ENCODE results near the gene SMCO3.
A peak's percentile ranks its signal among the peaks of the same experiment; 100 is the strongest.
"Not testable (repeated sequence)": the region's sequence is repeated elsewhere in the genome, so short reads cannot be mapped to it uniquely, and the experiment has no call there.

The SMCO3 gene

DNA sequence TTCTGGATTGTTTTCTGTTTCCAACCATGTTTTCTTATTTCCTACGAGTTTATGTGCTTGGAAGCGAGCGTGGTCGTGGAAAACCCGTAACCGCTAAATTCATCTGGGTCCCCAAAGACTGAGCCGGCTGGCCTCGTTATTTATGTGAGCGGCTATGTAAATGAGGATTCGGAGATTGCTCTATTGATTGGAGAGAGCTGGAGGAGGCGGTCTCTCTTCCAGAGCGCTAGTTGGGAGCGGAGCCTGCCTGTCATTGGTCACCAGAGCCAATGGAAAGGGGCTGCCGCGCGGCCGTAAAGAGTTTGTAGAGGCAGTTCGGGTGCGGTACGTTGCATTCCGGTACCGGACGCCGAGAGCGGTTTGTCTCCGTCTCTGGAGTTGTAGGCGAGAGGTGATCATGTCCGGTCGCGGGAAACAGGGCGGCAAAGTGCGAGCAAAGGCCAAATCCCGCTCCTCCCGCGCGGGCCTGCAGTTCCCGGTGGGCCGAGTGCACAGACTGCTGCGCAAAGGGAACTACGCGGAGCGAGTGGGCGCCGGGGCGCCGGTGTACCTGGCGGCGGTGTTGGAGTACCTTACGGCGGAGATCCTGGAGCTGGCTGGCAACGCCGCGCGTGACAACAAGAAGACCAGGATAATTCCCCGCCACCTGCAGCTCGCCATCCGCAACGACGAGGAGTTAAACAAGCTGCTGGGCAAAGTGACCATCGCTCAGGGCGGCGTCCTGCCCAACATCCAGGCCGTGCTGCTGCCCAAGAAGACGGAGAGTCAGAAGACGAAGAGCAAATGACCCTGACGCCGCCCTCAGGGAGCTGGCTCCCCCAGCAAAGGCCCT, 39.7 kb downstream of the SMCO3 start:
- peak; percentile 96 for DNase-seq

DNA sequence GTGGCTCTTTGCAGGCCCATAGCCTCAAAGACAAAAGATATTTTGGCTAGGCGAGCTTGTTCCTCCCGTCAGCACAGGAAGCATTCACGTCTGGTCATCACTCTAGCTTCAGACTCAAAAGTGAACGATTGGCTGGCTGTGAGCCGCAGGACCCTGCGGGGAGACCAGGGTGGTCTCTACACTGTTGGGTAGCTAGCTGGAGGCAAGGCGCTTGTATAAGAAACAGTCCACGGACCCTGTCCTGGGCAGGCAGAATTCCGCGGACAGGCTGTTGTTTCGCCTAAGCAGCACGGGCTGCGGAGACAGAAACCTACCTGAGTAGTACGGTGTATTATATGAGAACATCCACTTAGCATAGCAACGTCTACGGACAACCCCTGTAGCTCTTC, 40.3 kb downstream of the SMCO3 start:
- no peak for DNase-seq

DNA sequence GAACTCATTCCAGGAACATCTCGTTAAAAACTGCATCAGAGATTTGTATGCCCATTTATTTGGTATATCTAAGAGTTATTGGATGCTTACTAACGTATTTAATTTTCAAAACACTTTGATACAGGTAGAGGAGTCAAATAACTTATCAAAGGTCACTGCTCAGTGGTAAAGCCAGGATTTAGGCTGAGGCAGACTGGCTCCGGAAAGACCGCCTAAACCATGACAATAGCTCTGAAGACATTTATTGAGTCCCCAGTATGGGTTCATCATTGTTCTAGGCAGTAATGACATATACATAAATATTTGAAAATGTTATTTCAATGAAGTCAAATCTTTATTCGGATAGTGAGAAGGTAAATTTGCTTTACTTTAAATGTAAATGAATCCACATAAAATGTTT, 41.0 kb downstream of the SMCO3 start:
- DNase-seq: no peak

- DNase-seq: no peak
These were observed 42.3 kb downstream of the SMCO3 start for GRCh38 chr12:14771651-14772137.

- DNase-seq: peak; percentile 93
These were observed 43.2 kb downstream of the SMCO3 start for GRCh38 chr12:14770496-14771461.

DNA sequence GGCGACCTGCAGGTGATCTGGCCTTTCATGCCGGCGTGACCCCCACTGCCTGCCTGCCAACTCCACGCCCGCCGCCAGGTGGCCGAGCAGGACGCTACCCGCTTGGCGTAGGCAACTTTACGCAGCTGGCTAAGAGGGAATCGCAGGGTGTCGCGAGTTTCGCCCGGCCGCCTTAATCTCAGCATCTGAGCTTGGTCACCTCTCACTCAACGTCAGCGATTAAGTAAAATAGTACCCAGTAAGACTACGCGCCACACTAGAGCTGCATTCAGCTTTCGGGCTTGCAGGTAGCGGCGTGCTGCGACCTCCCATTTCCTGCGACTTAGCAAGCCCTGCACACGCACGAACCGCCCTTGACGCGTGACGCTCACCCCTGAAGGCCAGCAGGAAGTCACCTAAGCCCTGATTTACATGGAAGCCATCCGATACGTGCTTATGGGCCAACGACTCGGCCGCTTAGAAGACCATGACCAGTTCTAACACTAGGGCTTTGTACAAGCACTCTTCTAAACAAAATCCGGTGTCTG, 44.0 kb downstream of the SMCO3 start:
- peak; percentile 56 for DNase-seq

- DNase-seq: peak; percentile 9
These were observed 44.5 kb downstream of the SMCO3 start for GRCh38 chr12:14769466-14769968.

DNA sequence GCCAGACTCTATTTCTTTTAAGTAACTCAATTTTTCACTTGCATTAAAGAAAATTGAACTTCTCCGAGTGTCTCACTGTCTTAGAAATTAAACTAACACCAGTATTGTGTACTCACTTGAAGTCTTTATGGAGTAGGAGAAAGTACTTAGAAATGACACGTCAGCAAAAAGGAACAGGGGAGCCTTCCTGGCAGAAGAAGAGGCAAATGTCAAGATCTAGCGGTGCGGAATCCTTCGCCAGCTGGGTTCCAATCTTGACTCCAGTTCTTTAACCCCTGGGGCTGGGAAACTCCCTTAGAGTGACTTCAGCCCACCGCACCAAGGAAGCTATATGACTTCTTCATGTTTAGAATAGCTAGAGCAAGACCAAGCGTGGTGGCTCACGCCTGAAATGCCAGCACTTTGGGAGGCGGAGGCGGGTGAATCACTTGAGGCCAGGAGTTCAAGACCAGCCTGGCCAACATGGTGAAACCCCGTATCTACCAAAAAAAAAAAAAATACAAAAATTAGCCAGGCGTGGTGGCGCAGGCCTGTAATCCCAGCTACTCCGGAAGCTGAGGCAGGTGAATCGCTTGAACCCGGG, 45.1 kb downstream of the SMCO3 start:
- DNase-seq: peak; percentile 7

DNA sequence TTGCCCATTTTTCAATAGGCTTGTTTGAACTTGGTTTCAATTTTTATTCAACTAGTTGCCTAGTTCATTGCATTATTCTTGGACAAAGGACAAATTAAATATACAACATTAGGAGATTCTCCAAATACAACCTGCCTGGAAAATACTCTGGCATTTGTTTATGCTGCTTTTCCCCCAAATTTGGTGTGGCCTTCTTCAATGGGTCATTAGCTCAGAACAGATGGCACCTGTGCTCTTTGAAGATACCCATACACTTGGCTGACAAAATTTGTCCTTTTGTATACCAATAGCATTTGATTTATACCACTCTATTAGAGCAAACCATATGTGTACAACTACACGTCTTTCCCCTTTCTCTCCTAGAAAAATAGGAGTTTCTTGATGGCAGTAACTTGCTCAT, 46.4 kb downstream of the SMCO3 start:
- no peak for DNase-seq

DNA sequence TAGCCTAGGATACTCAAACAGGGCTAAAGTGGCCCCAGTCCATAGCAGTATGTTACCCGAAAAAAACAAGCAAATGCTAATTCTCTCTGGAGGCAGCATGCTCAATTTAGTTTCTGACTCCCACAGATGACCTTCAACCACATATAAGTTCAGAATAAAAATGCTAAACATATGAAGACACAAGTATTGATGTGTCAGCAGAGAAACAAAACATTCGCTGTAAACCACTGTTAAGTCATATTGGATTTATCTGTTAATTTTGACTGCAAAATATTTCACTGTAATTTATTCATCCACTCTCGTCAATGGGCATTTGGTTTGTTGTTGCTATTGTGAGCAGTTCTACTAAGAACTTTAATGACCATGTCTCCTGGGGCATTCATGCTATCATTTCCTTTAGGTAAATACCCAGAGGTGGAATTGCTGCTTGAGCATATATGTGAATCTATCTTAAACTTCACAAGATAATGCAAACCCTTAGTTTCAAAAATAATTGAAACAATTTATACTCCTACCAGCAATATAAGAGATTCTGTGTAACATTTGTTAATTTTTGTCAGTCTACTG, 47.2 kb downstream of the SMCO3 start:
- DNase-seq: no peak

GRCh38 chr12:14766020-14766419, 48.0 kb downstream of the SMCO3 start:
- DNase-seq: not testable (repeated sequence)

GRCh38 chr12:14765398-14765797, 48.6 kb downstream of the SMCO3 start:
- DNase-seq: no peak

DNA sequence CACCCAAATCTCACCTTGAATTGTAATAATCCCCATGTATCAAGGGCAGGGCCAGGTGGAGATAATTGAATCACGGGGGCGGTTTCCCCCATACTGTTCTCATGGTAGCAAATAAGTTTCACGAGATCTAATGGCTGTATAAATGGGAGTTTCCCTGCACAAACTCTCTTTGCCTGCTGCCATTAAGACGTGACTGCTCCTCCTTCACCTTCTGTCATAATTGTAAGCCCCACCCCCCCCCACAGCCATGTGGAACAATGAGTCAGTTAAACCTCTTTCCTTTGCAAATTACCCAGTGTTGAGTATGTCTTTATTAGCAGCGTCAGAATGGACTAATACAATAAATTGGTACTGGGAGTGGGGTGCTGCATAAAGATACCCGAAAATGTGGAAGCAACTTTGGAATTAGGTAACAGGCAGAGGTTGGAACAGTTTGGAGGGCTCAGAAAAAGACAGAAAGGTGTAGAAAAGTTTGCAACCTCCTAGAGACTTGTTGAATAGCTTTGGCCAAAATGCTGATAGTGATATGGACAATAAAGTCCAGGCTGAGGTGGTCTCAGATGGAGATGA, 54.2 kb downstream of the SMCO3 start:
- DNase-seq: not testable (repeated sequence)

DNA sequence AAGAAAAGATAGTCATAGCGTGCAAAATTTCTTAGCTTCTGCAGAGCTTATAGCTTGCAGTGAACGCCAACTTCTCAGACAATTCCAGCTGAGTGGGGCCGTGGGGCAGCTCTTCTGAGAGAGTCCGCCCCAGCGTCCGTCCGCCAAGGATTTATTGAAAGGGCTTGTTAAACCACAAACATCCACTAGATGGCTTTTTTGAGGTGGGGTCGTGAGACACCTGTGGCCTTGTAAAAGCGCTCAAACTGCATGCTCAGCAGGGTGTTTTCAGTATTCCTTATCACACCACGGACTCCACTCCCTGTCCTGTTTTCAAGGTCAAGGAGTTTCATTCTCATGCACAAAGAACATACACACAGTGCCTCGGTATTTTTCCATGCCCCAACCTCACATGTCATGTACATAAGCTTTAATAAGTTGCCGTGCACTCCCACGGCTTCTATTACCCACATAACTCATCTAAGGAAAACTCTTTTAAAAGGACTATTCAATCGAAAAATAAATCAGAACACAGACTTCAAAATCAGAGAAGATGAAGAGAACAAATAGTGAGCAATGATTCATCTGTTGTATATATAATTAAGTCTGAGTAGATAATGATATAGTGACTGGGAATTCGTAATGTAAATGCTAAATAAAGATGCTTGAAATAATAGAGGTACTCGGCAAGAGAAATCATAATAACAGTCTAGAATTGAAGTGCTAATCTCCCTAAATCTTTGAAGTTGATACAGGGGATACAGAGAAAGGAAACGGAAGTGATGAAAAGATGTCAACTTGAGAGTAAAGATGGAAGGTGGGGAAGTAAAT, 57.4 kb downstream of the SMCO3 start:
- no peak for DNase-seq

Data from fibroblast of upper back skin (primary cell).